GM18907 (cell line): ENCODE data around the gene GRIN2D.

Source experiments
- ATAC-seq: cut with Tn5 transposase; IDR thresholded peaks from one replicate; pipeline ENCODE4 v1.9.1; 2021; ENCODE audit warnings: mild to moderate bottlenecking, moderate library complexity; ENCODE audit not compliant: unreplicated experiment

Gene GRIN2D

DNA sequence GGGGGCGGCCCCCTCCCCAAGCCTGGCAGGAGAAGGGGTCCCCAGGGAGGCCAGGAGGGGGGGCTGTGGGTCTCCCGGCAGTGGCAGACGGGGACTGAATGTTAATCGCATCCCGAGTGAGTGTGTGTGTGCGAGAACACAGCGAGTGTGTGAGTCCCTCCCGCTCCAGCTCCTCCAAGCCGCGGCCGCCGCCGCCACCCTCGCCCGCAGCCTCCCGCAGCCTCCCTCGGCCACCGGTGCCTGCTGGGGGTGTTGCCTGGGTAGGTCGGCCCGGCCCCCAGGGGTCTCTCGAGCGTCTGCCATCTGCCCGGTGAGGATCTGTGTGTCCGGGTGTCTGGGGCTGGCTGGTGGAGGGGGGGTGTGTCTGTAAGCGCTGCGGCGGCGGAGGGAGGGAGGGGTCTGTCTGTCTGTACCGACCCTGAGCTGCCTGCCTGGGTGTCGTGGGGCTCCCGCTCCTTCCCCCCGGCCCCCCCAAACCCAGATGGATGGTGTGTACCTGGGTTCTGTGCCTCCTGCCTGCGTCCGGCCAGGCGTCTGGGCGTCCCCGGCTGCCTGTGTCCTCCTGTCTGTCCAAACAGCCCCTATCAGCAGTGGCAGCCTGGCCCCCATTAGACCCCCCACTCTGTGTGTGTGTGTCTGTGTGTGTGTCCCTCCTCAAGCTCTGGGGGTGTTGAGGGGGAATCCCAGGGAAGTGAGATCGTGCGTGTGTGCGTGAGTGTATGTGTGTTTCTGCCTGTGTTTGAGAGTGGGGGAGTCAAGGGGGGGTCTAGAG, at the start of gene GRIN2D:
Gene GRIN2D, plus strand, starts transcription at position 110 of the 772 bp plus-strand sequence. CDS start 4,725 bp downstream, outside the sequence.
- ATAC-seq, result no peak

- no peak for ATAC-seq
These were observed 48.6 kb upstream of the GRIN2D start for GRCh38 chr19:48344892-48345291.

DNA sequence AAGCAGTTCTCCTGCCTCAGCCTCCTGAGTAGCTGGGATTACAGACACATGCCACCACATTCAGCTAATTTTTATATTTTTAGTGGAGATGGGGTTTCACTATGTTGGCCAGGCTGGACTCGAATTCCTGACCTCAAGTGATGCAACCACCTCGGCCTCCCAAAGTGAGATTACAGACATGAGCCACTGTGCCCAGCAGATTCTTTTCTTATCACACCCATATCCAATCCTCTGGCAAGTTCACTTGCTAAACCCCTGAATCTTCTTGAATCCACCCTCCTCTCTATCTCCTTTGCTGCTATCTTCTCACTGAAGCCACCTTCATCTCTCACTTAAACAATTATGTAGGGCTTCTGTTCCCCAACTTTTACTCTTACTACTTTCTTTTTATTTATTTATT, 47.3 kb upstream of the GRIN2D start:
- ATAC-seq, result no peak

DNA sequence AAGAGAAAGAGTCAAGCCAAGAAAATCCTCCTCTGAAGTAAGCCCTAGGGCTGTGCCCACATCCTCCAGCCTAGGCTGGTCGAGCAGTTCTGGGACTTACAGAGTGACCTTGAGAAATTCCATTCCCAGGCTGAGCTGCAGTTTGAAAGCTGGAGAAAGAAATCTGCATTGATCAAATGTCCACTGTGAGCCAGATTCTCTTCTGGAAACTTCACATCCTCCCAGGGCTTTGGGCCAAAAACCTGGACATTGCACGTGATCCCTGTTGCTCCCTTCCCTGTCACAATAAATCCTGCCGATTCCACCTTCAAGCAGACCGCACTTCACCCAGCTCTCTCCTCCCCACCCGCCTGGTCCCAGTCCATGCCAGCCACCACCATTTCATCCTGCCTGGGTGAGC, 45.4 kb upstream of the GRIN2D start:
- ATAC-seq, result no peak

DNA sequence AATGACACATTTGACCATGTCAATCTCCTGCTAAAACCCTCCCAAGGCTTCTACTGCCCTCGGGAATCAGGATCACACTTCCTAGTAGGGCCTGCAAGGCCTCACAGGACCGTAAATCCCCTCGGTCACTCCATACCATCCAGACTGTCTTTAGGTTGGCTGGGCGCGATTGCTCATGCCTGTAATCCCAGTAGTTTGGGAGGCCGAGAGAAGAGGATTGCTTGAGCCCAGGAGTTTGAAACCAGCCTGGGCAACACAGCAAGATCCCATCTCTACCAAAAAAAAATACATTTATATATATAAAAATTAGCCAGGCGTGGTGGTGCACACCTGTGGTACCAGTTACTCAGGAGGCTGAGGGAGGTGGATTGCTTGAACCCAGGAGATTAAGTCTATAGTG, 44.7 kb upstream of the GRIN2D start:
- ATAC-seq, result no peak

DNA sequence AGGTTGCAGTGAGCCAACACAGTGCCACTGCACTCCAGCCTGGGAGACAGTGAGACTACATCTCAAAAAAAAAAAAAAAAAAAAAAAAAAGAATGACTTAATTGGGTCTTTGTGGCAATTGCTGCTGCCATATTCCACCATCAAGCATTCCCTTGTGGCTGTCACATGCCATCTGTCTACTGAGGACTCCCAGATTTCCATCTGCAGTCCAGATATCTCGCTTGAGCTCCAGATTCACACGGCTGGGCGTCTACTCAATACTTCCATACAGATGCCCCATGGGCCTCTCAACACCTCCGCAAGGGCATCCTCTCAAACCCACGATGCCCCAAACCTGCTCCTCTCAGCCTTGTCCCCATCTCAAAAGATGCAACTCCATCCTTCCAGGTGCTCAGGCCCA, 42.6 kb upstream of the GRIN2D start:
- ATAC-seq, result no peak

- no peak for ATAC-seq
These were observed 42.1 kb upstream of the GRIN2D start for GRCh38 chr19:48351341-48351752.

- no peak for ATAC-seq
These were observed 39.8 kb upstream of the GRIN2D start for GRCh38 chr19:48353677-48354076.

DNA sequence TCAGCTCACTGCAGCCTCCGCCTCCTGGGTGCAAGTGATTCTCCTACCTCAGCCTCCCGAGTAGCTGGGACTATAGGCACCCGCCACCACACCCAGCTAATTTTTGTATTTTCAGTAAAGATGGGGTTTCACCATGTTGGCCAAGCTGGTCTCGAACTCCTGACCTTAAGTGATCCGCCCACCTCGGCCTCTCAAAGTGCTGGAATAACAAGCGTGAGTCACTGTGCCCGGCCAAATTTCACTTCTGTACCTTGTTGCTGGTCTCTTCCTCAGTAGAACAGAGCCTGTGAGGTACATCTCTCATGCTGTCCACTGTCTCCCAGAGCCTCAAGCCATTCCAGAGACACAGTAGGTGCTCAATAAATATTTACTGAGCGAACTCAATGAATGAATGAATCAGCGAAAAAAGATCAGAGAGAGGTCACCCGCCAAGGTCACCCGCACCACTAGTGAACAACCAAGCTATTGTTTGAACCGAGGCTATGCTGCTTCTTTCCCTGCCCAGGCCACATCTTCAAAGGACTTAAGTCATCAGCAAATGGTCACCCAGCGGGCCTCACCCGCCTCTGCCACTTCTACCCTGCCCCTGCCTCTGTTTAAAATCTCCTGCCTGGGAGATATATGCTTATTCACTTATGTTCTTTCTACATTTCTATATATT, 39.0 kb upstream of the GRIN2D start:
- no peak for ATAC-seq

DNA sequence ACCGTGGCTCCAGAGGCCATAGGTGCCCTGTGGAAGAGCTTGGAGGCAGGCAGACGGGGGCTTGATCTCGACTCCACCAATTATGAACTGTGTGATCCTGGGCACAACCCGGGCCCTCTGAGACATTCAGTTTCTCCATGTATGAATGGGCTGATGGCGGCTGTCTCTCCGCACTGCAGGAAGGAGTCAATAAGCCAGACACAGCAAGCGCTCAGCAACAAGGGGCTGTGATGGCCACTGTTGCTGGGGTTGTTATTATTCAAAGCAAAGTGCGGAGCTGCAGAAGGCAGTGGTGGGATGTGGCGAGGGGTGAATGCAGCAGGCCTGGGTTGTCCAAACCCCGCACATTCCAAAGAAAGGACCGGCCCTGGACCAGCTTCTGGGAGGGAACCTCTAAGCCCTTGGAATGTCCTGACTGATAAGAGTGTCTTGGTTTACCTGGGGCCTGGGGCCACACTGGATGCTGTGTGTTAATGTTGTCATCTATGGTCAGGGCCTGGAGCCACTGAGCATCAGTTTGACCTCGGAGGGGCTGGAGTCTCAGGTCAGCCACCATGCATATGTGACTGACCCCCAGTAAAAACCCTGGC, 38.0 kb upstream of the GRIN2D start:
- ATAC-seq, result no peak

GRCh38 chr19:48359123-48359522, 34.3 kb upstream of the GRIN2D start:
- no peak for ATAC-seq

- no peak for ATAC-seq
These were observed 31.6 kb upstream of the GRIN2D start for GRCh38 chr19:48361912-48362311.

GRCh38 chr19:48362716-48363499, 30.6 kb upstream of the GRIN2D start:
- peak; percentile 52 for ATAC-seq

DNA sequence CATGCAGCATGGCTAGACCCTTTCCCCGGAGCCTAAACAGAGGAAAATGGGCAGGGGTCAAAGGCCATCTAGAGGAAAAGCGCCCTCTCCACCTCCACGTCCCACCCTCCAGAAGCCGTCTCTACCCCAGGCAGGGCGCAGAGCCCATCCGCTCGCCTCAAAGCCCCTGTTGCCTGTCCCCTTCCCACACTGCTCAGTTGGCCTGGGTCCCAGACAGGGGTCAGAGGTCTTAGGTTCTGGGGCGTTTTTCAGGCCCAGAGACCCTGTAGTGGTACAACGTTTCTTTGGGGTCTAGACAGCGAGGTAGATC, 30.0 kb upstream of the GRIN2D start:
- ATAC-seq, result peak; percentile 26

DNA sequence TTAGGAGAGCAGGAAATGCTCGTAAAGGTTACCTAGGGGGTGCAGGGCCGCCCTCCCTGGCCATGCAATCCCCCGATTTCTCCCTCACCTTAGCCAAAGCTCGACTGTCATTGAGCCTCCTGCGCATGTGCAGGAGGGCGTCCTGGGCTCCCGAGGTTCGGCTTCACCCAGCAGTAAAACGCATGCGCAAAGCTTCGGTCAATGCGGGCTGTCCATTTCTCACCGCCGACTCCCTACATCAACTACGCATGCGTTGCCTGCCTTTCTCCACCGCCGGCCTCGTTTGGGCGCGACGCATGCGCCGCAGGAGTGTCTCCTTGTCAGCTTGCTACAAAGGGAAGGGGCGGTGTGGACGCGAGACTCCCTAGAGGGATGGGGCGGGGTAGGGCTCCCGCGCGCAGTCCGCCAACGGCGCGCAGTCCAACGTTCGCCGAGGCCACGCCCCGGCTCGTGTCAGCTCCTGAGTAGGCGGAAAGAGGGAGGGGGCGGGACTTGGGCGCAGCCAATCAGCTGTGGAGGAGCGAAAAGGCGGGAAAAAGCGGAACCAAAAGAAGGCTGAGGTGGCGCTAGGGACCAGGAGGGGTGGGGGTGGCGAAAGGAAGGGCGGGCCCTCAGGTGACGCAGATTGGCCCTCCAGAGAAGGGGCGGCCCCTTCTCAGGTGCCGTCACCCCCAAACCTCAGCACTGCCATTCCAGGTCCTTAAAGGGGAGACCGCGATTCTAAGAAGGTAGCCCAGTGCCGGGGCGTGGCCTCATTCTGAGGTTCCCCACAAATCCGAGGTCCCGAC, 29.5 kb upstream of the GRIN2D start, which contains the start of the genes SYNGR4 and TMEM143:
Gene SYNGR4, plus strand, starts transcription at position 558 of the 788 bp plus-strand sequence. CDS start 1,476 bp downstream, outside the sequence.
Gene TMEM143, minus strand, starts transcription at position 131 of the 788 bp plus-strand sequence. Its CDS starts 20 bp downstream, at position 111.
- peak; percentile 82 for ATAC-seq

DNA sequence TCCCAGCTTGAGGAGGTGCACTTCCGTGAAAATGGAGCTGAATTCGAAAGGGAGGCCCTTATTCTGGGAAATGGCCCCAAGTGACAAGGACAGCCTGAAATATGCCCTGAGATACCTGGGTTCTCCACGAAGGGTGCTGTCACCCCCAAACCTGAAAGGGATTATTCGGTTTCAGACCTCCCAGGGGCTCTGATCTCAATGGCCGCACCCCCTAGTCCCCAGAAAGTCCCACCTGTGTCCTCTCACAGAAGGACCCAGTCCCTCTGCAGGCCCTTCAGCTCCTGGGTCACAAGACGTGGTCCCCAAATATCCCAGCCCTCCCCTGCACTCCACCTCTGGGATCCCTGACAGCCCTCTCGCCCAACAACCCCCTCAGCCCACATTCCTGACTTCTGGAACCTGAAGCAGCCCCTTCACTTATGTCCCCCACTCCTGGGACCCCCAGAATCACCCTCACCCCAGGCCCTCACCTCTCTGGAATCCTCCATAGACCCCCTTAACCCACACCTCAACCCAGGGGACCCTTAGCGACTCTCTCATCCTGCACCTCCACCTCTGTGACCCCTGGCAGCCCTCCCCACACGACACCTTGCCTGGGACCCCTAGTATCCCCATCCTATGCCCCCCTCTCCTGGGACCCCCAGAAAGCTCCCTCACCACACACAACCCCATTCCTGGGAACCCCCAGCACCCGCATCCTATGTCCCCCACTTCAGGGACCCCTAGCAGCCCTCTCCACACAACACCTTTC, 28.7 kb upstream of the GRIN2D start:
- ATAC-seq, result peak; percentile 2

DNA sequence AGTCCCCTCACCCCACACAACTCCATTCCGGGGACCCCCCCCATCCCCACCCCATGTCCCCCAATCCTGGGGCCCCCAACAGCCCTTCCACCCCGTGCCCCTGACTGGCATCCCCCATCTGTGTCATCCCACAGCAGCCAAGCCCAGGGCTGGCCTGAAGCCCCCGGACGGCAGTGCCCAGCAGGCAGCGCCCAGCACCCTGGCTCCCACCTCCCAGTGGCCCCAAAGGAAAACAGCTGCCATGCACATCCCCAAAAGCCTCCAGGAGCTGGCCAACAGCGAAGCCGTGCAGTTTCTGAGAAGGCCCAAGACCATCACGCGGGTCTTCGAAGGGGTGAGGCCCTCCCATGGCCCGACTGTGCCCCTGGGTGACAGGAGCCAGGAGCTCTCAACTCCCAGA, 27.9 kb upstream of the GRIN2D start:
- ATAC-seq, result no peak

DNA sequence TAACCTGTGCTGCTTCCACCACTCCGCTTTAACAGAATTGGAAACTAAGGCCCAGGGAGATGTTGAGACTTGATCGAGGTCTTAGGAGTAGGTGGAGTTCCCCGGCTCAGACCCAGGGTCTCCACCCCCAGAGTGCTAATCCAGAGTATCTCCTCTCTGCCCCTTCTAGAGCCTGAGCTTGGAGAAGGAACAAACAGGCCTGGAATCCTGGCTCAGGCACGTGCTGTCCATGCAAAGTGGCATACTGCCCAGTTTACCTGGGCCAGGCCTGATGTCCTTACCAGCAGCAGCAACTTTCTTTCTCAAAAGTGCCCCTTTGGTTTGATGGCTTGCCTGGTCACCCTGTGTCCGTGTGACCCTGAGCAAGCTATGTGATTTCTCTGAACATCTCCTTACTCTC, 25.6 kb upstream of the GRIN2D start:
- ATAC-seq, result no peak

GRCh38 chr19:48368936-48369335, 24.5 kb upstream of the GRIN2D start:
- ATAC-seq, result no peak

DNA sequence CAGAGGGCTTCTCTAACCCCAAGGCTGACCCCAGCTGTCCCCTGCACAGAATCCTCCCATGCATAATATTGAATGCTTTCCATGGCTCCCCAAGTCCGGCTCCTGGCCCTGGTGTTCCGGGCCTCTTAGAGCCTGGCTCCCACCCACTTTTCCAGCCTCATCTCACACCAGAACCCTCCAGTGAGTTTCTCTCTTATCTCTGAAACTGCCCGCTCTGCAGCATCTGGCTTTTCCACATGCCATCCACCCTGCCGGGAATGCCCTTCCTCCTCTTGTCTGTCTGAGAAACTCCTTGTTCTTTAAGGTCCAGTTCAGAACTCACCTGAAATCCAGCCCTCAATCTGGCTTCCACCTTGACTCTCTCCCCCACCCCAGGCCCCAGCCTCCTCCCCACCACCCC, 22.5 kb upstream of the GRIN2D start:
- no peak for ATAC-seq
